Activated T-cell treated with anti-CD3 and anti-CD28 coated beads for 48 hours (primary cell): ENCODE results near the gene OR11L1.

Experiments
- DNase-seq: peaks from one replicate; pipeline ENCODE4 v3.0.0-alpha.2; 2020; ENCODE audit warnings: low read depth

OR11L1 gene, protein sequence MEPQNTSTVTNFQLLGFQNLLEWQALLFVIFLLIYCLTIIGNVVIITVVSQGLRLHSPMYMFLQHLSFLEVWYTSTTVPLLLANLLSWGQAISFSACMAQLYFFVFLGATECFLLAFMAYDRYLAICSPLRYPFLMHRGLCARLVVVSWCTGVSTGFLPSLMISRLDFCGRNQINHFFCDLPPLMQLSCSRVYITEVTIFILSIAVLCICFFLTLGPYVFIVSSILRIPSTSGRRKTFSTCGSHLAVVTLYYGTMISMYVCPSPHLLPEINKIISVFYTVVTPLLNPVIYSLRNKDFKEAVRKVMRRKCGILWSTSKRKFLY

DNA sequence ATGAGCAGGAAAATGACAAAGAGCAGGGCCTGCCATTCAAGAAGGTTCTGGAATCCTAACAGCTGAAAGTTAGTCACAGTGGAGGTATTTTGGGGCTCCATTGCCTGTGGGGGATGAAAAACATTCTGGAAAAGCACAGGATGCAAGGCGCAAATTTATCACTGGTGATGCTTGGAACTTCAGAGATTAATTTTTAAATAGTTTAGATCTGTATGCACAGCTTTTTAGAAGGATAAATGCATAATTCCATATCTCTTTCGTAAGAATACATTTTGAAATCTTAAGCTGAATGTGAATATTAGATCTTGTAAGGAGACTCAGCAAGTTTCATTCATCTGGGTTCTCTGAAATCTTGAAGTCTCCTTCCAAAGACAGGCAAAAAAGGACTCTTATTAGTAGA is at the start of gene OR11L1:
TSS of gene OR11L1 (minus strand) at position 101 of the 400 bp plus-strand sequence. CDS start at position 101, 0 bp downstream.
- DNase-seq, result no peak

DNA sequence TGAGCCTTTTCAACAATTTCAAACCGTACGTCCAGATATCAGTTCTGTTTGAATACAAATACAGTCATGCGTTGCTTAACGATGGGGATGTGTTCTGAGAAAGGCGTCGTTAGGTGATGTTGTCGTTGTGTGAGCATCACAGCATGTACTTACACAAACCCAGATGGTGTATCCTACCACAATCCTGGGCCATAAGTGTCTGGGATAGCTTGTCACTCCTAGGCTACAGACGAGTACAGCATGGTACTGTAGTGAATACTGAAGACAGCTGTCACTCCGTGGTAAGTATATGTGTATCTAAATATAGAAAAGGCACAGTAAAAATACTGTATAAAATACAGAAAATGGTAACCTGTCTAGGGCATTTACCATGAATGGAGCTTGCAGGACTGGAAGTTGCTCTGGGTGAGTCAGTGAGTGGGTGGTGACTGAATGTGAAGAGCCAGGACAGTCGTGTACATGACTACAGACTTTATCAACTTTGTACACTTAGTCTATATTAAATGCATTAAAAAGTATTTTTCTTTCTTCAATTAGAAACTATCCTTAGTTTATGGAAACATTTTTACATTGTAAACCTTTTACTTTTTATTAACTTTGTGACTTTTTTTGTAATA is 43.2 kb upstream of the OR11L1 start:
- no peak for DNase-seq

DNA sequence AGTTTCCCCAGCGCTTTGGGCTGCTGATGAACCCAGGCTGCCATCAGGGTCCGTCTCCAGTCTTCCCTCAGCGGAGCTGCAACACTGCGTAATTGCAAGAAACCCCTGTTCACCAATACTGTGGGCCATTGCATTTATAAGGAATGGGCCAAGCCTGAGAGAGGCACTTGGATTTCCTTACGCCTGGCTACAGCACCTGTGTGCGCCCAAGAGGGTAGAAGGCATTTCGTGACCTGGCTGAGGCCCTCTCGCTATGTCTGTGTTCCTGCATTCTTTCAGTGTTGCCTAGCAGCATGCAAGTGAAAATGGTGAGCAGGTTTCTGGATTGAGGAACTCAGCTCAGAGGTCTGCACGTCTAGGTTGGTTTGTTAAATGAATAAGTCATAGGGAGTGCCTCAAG is 41.6 kb upstream of the OR11L1 start:
- DNase-seq, result no peak

DNA sequence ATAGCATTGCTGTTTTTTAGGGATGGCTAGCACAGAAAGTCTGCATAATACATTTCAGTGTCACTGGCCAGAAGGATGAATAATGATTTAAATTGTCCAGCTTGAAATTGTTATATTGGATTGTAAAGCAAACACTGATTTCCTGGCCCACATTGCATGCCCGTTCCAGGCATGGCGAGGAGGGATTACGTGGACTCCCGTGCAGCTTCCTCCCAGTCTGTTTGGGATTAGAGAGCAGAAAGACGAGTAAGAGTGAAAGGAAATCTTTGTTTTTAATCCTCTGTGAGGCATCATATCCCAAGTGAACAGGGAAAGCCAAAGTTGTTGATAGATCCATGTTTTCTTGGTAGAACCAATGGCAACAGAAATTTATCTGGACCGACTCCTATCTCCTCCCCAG is 23.7 kb upstream of the OR11L1 start:
- no peak for DNase-seq

DNA sequence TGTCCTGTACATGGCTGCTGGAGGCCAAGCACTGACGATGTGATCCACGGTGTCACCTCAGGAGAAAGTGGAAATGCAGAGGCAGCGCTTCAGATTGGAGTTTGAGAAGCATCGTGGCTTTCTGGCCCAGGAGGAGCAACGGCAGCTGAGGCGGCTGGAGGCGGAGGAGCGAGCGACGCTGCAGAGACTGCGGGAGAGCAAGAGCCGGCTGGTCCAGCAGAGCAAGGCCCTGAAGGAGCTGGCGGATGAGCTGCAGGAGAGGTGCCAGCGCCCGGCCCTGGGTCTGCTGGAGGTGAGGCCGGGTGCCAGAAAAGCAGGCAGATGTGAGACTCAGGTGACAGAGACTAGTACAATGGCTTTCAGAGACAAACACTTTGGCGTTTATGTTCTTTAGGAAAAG is 22.9 kb upstream of the OR11L1 start:
- no peak for DNase-seq

DNA sequence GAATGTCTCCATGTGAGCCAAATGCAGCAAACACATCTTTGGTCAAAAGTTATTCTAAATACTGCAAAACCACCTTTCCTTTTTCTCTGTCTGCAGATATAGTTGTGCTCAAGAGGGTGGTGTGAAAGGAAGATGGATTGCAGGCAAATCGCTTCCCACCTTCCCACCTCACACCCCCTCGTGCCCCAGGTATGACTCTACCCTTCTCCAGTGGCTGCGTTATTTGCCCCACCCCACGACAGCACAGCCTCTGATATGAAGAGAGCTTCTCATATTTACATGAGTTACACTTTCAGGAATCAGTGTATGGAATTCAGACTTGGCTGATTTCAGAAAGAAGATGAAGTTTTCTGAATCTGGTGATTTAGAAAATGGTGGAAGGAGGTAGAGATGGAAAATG is 21.1 kb upstream of the OR11L1 start:
- no peak for DNase-seq

DNA sequence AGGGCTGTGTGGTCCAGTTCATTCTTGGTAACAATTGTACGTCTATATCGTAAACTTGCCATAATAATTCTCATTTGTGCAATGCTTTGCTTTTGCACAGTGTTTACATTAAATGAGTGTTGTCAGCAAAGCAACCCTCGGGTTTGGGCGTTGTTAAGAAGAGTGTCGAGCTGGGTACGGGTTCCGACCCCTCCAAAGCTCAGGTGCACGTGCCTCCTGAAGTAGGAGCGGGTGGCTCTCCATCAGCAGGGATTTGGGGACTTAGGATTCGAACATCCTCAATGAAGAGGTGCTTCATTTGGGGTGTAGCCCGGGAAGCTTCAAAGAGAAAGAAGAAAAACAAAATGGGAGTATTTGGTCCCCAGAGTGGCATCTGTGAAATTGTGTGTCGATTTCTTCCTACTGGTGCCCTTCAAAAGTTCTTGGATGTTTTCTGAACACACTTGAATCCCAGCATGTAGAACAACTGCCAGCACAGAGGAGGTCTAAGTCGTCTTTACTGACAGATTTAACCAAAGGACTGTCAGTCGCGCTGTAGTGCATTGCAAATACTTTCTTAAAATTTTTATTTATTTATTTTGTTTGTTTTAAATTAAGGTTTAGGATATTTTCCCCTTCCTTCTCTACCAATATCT is 16.4 kb upstream of the OR11L1 start:
- no peak for DNase-seq

DNA sequence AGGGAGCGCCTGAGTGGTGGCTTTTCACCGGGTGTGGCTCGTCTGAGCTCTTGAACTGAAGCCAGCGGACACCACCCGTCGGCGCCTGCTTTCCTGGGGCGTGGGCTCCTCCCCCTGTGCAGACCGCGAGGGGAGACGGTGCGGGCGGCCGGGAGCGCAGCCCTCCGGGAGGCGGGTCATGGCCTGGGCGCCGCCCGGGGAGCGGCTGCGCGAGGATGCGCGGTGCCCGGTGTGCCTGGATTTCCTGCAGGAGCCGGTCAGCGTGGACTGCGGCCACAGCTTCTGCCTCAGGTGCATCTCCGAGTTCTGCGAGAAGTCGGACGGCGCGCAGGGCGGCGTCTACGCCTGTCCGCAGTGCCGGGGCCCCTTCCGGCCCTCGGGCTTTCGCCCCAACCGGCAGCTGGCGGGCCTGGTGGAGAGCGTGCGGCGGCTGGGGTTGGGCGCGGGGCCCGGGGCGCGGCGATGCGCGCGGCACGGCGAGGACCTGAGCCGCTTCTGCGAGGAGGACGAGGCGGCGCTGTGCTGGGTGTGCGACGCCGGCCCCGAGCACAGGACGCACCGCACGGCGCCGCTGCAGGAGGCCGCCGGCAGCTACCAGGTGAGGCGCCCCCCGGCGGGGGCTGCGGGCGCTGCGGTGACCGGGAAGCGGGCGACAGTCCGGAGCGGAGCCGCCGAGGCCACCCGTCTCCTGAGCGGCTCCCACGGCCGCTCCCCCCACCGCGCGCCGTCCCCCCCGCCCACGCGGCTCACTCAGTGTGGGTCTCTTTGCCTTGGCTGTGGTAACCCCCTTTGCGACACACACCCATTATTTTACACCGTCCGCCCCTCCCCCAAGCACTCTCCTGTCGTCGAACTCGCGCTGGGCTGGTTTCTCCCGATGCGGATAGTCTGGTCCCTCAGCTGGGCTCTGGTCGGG is 15.6 kb upstream of the OR11L1 start, which contains the start of gene TRIM58:
TSS of gene TRIM58 (plus strand) at position 119 of the 916 bp plus-strand sequence. CDS start at position 179, 60 bp downstream.
- peak; percentile 43 for DNase-seq

DNA sequence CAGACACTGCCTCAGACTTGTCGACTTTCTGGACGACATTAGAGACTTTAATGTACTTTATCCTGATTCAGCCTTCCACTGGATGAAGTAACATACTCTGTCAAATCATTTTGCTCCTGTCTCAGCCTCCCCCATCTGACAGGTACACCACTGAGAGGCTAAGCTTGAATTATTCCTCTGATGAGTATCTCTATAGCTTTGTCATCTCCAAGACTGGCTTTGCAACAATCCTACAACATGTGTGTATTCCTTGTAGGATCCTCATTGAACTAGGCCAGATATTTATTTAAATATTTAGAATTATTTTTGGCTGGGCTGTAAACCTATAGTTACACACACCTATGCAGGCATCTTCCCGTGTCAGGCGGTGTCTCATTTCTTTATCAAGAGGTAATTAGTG is 14.2 kb upstream of the OR11L1 start:
- DNase-seq, result no peak

DNA sequence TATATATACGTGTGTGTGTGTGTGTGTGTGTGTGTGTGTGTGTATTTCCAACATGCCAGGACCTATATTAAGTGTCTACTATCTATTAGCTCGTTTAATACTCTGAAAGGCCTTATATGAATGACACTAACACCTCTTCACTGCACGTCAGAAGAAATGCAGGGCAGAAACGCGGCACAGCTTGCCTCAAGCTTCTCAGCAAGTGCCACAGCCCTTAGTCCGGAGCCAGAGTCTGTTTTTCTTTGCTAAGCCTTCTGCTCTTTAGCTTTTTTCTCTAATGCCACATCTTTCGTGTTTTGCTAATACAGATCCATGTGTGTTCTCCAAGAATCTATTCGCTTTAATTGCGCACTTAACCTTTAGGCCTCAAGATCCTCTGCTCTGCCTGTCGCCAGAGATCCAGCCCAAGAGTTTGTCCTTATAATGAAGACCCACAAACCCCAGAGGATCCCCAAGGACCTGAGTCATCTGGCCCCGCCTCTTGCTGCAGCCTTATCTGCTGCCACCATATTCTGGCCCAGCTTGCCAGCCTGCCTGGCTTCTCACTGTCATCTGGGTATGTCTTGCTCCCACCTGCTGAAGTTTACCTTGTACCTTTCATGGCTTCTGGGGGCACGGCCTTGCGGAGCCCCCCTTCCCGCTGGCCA is 13.3 kb upstream of the OR11L1 start:
- no peak for DNase-seq

DNA sequence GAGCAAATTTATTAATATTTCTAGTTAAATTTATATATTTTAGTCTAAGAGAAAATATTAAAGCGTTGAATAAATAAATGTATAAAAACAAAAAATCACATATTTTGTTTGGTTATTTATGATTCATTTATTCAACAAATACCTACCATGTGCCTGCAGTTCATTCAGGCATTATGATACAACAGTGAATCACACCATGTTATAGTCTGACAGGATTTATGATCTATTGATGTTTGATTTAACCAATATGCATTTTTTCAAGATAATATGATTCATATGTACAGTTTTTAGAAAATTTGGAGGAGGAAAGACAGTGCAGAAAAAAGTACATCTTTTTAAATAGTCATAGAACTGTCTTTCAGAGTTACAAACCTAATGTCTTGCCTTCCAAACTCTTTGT is 7.9 kb upstream of the OR11L1 start:
- no peak for DNase-seq

DNA sequence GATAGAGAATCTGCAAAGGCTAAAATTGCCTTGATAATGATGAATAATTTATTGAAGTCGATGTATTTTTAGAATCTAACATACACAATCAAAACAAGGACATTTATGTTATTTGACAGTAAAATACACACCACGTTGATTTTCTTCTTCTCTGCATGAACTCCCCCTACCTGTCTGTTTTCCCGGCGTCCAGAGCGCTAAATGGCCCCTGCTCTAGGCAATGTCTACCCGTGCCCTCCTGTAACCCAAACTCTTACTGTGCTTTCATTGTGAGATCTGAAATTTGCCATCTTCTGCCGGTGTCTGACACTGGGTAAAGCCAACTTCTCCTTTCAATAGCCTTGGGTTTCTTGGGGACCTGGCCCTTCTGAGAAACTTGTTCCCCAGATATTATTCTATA is 6.7 kb upstream of the OR11L1 start:
- DNase-seq, result no peak

DNA sequence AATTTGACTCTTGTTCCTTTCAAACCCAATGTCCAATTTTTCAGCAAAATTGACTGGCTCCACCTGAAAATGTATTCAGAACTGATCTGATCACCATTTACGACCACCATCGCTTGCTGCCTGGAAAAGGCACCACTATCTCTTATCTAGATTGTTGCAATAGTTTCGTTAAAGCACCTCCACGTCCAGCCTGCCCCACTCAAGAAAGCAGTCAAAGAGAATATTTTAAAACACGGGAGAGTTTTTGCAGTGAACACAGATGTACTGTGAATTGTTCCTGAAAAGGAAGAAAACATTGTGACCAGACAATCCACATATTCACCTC is 4.0 kb upstream of the OR11L1 start:
- DNase-seq, result no peak

DNA sequence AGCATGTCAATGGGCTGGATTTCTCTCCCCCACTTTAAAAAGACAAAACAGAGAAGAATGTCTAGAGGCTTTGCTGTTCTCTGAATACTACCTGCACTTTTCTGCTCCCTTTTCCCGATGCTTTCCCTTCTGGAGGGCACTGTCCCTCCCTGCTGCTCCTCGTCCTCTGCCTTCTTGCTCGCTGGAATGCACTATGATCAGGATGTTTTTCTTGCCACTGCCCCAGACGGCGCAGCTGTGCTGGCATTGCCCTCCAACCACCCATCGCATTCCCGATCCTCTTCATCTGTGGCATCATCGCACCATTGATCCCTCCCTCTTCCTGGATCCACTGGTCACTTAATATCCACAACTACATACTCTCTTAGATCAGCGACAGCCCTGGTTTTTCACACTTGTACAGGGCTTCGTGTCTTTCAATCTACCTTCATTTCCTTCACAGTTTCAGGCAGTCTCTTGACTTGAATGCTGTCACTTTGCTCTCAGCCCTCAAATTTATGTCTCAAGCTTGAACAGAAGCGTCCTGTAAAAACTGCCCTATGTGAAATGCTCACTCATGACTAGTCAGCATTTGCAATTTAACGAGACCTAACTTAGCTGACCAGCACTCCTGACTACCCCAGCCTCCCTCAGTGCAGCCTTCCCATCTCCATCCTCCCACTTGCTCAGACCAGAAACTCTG is 3.5 kb upstream of the OR11L1 start:
- no peak for DNase-seq

DNA sequence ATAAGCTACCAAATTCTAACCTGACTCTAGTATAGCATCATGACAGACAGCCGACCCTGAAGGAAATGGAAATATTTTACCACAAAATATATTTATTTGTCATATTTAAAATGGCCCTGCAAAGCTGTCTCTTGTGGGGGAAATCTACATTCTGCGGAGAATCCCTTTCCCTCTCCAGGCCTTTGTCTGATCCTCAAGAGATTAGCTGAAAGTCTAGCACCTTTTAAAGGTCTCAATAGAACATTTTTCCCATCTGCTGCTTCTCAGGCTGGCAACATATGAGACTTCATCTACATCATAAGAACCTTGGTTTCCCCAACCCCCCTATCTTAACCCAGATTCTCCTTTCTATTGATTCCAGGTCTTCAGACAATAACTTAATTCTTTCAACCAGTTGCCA is 1.7 kb upstream of the OR11L1 start:
- no peak for DNase-seq

DNA sequence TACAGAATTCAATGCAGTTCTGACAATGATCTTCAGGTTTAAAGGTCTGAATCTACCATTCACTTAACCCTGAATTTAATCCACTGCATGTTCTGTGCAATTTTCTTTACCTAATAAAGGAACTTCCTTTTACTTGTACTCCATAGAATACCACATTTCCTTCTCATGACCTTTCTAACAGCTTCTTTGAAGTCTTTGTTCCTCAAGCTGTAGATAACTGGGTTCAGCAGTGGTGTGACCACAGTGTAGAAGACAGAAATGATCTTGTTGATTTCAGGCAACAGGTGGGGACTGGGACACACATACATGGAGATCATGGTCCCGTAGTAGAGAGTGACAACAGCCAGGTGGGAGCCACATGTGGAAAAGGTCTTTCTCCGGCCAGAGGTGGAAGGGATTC is 878 bp downstream of the OR11L1 start:
- no peak for DNase-seq

DNA sequence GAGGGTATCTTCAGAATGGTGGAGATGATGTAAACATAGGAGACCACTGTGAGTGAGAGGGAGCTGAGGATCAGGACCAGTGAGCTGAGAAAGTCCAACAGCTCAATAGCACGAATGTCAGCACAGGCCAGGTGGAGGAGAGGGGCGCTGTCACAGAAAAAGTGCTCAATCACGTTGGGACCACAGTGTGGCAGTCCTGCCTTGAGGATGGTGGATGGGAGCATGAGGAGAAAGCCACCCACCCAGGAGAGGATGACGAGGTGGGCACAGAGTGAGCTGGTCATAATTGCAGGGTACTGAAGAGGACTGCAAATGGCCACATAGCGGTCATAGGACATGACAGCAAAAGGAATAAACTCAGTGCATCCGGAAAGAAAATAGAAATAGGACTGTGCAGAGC is 8.1 kb downstream of the OR11L1 start:
- no peak for DNase-seq

DNA sequence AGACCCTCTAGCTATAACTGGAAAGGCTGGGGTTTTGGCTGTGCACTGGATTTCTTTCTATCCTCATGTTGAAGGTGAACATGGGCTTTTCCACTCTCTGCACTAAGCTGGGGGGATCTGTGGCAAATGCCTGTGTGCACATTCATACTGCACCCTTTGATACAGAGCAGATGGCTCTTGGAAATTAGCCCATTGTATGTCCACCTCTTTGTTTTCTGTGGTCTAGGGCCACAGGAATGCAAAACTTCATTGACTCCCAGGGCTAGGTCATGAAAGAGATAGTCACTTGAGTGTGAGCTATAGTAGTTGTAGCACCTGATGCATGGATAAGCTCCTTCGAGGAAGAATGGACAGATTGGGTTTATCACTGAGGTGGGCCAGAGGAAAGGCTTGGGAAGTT is 12.0 kb downstream of the OR11L1 start:
- no peak for DNase-seq

DNA sequence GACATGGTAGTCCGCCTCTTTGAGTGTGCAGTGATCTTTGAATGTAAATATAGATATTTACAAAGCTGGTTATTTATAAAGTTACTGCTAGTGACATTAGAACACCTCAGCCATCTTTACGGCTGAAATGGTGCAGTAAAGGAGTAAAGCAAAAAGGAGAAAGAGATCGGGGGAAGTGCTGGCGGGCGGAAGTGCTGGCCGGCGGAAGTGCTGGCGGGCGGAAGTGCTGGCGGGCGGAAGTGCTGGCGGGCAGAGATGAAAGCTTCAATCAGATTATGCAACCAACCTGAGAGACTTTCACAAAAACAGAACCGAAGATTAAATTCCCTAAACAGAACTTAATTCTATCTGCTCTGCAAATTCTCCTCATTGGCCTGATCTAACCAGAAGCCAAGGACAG is 16.3 kb downstream of the OR11L1 start:
- no peak for DNase-seq

DNA sequence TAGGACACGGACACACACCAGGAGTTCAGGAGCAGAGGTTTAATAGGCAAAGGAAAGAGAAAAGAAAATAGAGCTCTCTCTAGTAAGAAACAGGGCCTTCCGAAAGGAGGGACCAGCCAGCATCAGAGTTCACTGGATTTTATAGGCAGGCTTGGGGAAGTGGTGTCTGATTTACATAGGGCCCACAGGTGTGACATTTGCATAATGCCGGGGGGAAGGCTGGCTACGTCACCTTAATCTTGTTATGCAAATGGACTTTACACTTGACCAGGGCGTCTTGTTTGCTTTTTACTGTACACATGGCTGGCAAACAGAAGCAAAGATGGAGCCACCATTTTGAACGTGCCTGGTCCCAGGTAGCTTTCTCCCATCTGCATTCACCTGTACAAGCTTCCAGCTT is 17.7 kb downstream of the OR11L1 start, which contains the start of gene OR14A16:
TSS of gene OR14A16 (minus strand) at position 97 of the 400 bp plus-strand sequence. CDS start 8,390 bp downstream, outside the sequence.
- DNase-seq, result no peak

DNA sequence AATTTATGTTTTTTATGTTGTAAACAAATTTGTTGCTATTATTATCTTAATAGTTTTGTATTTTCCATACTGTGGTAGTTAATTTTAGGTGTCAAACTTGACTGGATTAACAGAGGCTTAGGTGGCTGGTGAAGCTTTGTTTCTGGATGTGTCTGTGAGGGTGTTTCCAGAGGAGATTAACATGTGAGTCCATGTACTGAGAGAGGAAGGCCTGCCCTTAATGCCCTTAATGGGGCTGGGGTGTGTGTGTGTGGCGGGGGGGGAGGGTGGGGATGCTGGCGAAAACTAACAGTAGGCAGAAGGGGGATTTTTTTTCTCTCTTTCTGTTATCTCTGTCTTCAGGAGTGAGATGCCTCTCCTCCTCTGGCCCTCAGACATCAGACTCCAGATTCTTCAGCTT is 19.6 kb downstream of the OR11L1 start:
- no peak for DNase-seq
